ENCODE measurements around the gene C5.
A peak's percentile ranks its signal among the peaks of the same experiment; 100 is the strongest.

Gene C5

GRCh38 chr9:121024237-121024636, 25.8 kb downstream of the C5 start:
- Histone ChIP-seq H3K4me1 (no peaks in the 10 kb centered on the region), H3K9me3 (no peaks in the 10 kb centered on the region), H3K27me3 (no peaks in the 10 kb centered on the region), H3K36me3 (no peaks in the 10 kb centered on the region), H3K4me3 (ENCODE audit: low read depth, low read length) (no peak overlapping the region)
- TF ChIP-seq CTCF (IDR thresholded peaks at IDR 0.05; ENCODE audit: low read depth, low read length) = no peak
- DNase-seq = no peak

GRCh38 chr9:121023064-121023463, 27.0 kb downstream of the C5 start:
- Histone ChIP-seq H3K4me1 (no peaks in the 10 kb centered on the region), H3K36me3 (no peaks in the 10 kb centered on the region), H3K9me3 (no peaks in the 10 kb centered on the region), H3K27me3 (no peaks in the 10 kb centered on the region), H3K4me3 (ENCODE audit: low read depth, low read length) (no peak overlapping the region)
- TF ChIP-seq CTCF (IDR thresholded peaks at IDR 0.05; ENCODE audit: low read depth, low read length) = peak; percentile 26; the same call in 1 of the 2 replicates
- DNase-seq = no peak

- no peak for TF ChIP-seq CTCF (IDR thresholded peaks at IDR 0.05; ENCODE audit: low read depth, low read length)
- no peak overlapping the region for H3K4me3 ChIP-seq (ENCODE audit: low read depth, low read length)
- no peaks in the 10 kb centered on the region for H3K9me3 ChIP-seq
- DNase-seq = no peak
- no peaks in the 10 kb centered on the region for H3K36me3 ChIP-seq
- H3K27me3 ChIP-seq = no peaks in the 10 kb centered on the region
- H3K4me1 ChIP-seq = no peaks in the 10 kb centered on the region
Measured at GRCh38 chr9:121021301-121021700, 28.8 kb downstream of the C5 start.

GRCh38 chr9:121019273-121019672, 30.8 kb downstream of the C5 start:
- no peak for DNase-seq
- no peak for TF ChIP-seq CTCF (IDR thresholded peaks at IDR 0.05; ENCODE audit: low read depth, low read length)
- Histone ChIP-seq H3K4me3 (ENCODE audit: low read depth, low read length) (no peak overlapping the region), H3K27me3 (no peaks in the 10 kb centered on the region), H3K9me3 (no peaks in the 10 kb centered on the region), H3K4me1 (no peaks in the 10 kb centered on the region), H3K36me3 (no peaks in the 10 kb centered on the region)

GRCh38 chr9:121013911-121014310, 36.2 kb downstream of the C5 start:
- Histone ChIP-seq H3K36me3 (no peaks in the 10 kb centered on the region), H3K9me3 (no peaks in the 10 kb centered on the region), H3K4me3 (ENCODE audit: low read depth, low read length) (no peak overlapping the region), H3K27me3 (no peaks in the 10 kb centered on the region), H3K4me1 (no peaks in the 10 kb centered on the region)
- no peak for DNase-seq
- TF ChIP-seq CTCF (IDR thresholded peaks at IDR 0.05; ENCODE audit: low read depth, low read length) = no peak

- H3K36me3 ChIP-seq = no peaks in the 10 kb centered on the region
- no peak for DNase-seq
- no peak overlapping the region for H3K4me3 ChIP-seq (ENCODE audit: low read depth, low read length)
- no peaks in the 10 kb centered on the region for H3K27me3 ChIP-seq
- H3K4me1 ChIP-seq = no peaks in the 10 kb centered on the region
- no peaks in the 10 kb centered on the region for H3K9me3 ChIP-seq
- TF ChIP-seq CTCF (IDR thresholded peaks at IDR 0.05; ENCODE audit: low read depth, low read length) = no peak
Measured at GRCh38 chr9:121009650-121010049, 40.4 kb downstream of the C5 start.
